ENCODE data around the gene HOXB6. TPM values are rescaled to one million over a fixed set of nuclear protein-coding genes. Genes with fewer than 3 reads are reported as not detected.

Gene HOXB6
- total and polyA plus RNA-seq, 3 donors from 2014 or later, result 2.0 to 4.3 (median 3.0) TPM

DNA sequence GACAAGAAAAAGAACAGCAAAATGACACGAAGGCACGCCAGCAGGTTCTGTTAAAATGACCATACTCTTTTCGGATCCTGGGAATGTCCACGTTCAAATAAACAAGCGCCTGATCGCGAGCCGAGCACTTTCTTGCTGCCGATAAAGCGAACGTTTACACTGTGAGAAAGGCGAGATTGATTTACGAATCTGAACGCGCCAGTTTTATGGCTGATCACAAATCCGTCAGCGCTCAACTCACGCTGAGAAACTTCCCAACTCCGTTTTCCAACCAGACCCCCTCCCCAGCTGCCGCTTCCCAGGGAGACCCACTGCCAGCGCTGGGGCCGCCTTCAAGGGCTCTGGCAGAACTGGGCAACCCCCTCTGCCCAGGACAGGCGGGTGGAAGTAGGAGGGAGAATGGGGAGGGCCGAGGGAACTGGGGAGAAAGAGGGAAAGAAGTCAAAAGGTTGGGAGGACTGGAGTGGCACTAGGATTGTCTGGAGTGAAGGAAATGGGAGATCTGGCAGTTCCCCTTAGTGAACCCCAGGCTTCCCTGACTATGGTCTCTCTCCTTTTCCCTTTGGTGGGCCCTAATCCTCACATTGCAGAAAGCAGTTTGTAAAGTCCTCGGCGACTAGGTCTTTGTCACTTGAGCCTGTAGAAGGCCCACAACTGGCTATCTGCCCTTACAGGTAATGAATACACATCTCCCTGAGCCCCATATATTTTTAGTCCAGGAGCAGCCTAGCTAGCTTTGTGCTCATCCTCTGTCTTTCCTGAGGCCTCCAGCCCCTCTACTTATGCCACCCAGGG is 33.6 kb downstream of the HOXB6 start:
- TF ChIP-seq POLR2A (IDR thresholded peaks at IDR 0.05) (no peak), CTCF (IDR thresholded peaks at IDR 0.05) (no peak)
- Histone ChIP-seq H3K9me3 (no peaks in the 10 kb centered on the region), H3K27ac (no peak overlapping the region), H3K4me3 (no peak overlapping the region), H3K36me3 (ENCODE audit: low read depth, missing control alignments) (no peaks in the 10 kb centered on the region), H3K27me3 (no peaks in the 10 kb centered on the region), H3K4me1 (no peaks in the 10 kb centered on the region)
- intact Hi-C loops (cut with DNase I; ENCODE audit: low total_unique reads), result no loop called here
- DNase-seq, result no peak
- 34 to 51% methylated on average over 26 of the region's 26 CpGs for WGBS, 2 donors

DNA sequence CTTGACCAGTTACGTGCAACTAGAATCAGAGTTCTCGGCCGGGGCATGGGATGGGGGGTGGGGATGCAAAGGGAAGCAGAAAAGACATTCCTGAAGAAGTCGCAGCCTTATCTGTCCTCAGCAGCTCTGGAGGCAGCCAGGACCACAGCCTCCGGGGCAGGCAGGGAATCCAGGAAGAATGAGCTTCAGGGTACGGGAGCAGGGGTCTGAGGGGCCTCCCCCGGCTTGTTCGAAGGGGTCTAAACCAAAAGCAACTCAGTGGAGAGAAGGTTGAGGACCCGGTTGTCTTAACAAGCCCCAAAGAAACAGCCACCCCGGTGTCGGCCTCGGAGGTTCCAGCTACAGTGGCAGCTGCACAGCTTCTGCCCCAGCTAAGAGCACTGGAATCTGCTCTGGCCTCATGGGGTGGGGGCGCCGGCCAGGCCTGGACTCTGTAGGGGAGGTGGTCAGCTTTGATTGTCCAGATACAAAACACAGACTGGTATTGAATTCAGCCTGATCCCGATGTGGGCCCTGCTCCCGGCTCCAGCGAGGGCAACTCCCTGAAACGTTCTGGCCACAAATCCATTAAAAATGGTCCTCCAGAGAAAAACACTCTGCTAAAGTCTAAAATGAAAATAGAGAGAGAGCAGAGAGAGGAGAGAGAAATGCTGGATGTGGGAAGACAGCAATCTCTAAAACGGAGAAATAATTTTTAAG is 34.3 kb downstream of the HOXB6 start:
- no peaks in the 10 kb centered on the region for H3K36me3 ChIP-seq (ENCODE audit: low read depth, missing control alignments)
- H3K9me3 ChIP-seq, result no peaks in the 10 kb centered on the region
- no peak overlapping the region for H3K4me3 ChIP-seq
- no peak overlapping the region for H3K27ac ChIP-seq
- intact Hi-C loops (cut with DNase I; ENCODE audit: low total_unique reads), result no loop called here
- TF ChIP-seq CTCF (IDR thresholded peaks at IDR 0.05) (no peak), POLR2A (IDR thresholded peaks at IDR 0.05) (no peak)
- WGBS, 2 donors, result 18 to 44% methylated on average over 19 of the region's 19 CpGs
- H3K4me1 ChIP-seq, result no peaks in the 10 kb centered on the region
- no peak for DNase-seq
- H3K27me3 ChIP-seq, result no peaks in the 10 kb centered on the region

DNA sequence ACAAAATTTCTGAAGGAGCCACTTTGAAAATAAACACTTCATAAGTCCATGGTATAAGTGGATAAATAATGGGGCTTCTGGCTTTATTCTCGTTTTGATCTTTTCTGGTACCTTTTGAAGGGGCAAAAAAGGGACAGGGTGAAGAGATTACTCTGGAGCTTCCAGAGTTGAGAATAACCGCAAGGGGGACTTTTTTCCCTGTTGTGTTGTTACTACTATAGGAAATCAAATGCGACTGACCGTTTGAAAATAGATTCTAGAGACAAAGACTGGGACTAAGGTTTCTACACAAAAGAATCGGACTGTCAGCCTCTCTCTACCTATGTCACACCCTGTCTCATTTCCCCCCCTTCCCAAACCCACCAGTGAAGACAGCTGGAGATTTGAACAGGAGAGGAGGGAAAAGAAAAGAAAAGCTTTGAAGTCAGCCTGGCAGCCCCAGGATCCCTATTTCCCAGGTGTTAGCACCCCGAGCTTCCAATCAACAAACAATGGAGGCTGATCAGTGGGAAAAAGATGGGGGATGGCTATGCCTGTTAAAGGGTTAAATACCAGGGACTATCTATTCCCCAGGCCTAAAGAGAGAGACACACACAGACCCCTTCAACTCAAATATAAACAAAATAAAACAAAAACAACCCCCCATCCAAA is 35.0 kb downstream of the HOXB6 start:
- H3K27ac ChIP-seq, result no peak overlapping the region
- whole genome bisulfite sequencing, 2 donors, result 61 to 65% methylated on average over 6 of the region's 6 CpGs
- no peaks in the 10 kb centered on the region for H3K4me1 ChIP-seq
- TF ChIP-seq POLR2A (IDR thresholded peaks at IDR 0.05) (no peak), CTCF (IDR thresholded peaks at IDR 0.05) (no peak)
- H3K27me3 ChIP-seq, result no peaks in the 10 kb centered on the region
- DNase-seq, result no peak
- intact Hi-C loops (cut with DNase I; ENCODE audit: low total_unique reads), result no loop called here
- H3K9me3 ChIP-seq, result no peaks in the 10 kb centered on the region
- no peaks in the 10 kb centered on the region for H3K36me3 ChIP-seq (ENCODE audit: low read depth, missing control alignments)
- no peak overlapping the region for H3K4me3 ChIP-seq

- no peaks in the 10 kb centered on the region for H3K27me3 ChIP-seq
- 26 to 31% methylated on average over 3 of the region's 3 CpGs for WGBS, 2 donors
- TF ChIP-seq CTCF (IDR thresholded peaks at IDR 0.05) (no peak), POLR2A (IDR thresholded peaks at IDR 0.05) (no peak)
- no peaks in the 10 kb centered on the region for H3K4me1 ChIP-seq
- no peaks in the 10 kb centered on the region for H3K36me3 ChIP-seq (ENCODE audit: low read depth, missing control alignments)
- no peak overlapping the region for H3K4me3 ChIP-seq
- H3K9me3 ChIP-seq, result no peaks in the 10 kb centered on the region
- DNase-seq, result no peak
- intact Hi-C loops (cut with DNase I; ENCODE audit: low total_unique reads), result no loop called here
- no peak overlapping the region for H3K27ac ChIP-seq
Measured at GRCh38 chr17:48569240-48569582, 35.6 kb downstream of the HOXB6 start.

All from testis (tissue), 3 donors.